Neuronal stem cell (in vitro differentiated cells): ENCODE measurements around the gene WFDC12.
A peak's percentile ranks its signal among the peaks of the same experiment; 100 is the strongest.

Experiments used
- DNase-seq: peaks from one replicate; pipeline ENCODE4 v3.0.0-alpha.2; 2013; ENCODE audit warnings: low spot score
- H2AFZ ChIP-seq: one replicate; pipeline ENCODE4 v1.6.1; 2013; ENCODE audit warnings: mild to moderate bottlenecking, low read length, inconsistent platforms
- H2AK5ac ChIP-seq: 2 replicates; pipeline ENCODE4 v1.6.1; 2013; ENCODE audit warnings: low read depth, mild to moderate bottlenecking, inconsistent platforms, low read length, moderate library complexity, mixed read lengths
- H2BK120ac ChIP-seq: 2 replicates; pipeline ENCODE4 v1.6.1; 2013; ENCODE audit warnings: low read depth, mild to moderate bottlenecking, inconsistent platforms, low read length, moderate library complexity, mixed read lengths
- H2BK12ac ChIP-seq: one replicate; pipeline ENCODE4 v1.6.1; 2013; ENCODE audit warnings: low read length, inconsistent platforms
- H2BK15ac ChIP-seq: 2 replicates; pipeline ENCODE4 v1.6.1; 2013; ENCODE audit warnings: mild to moderate bottlenecking, low read length, inconsistent platforms, mixed read lengths
- H2BK5ac ChIP-seq: one replicate; pipeline ENCODE4 v1.6.1; 2013; ENCODE audit warnings: inconsistent platforms, mild to moderate bottlenecking, low read length, moderate library complexity
- H3K14ac ChIP-seq: one replicate; pipeline ENCODE4 v1.6.1; 2013; ENCODE audit warnings: low read length, inconsistent platforms
- H3K18ac ChIP-seq: 2 replicates; pipeline ENCODE4 v1.6.1; 2013; ENCODE audit warnings: low read length, inconsistent platforms
- H3K23ac ChIP-seq: 2 replicates; pipeline ENCODE4 v1.6.1; 2013; ENCODE audit warnings: low read depth, mild to moderate bottlenecking, mixed read lengths, low read length, inconsistent platforms; ENCODE audit not compliant: poor library complexity
- H3K27ac ChIP-seq: replicated peaks from 3 replicates; pipeline ENCODE4 v1.5.1; 2013; ENCODE audit warnings: low read length, inconsistent platforms
- H3K27me3 ChIP-seq, 3 experiments: 2 replicates each; pipeline ENCODE4 v1.6.1; 2013; ENCODE audit warnings: low read length in 3 of 3, mild to moderate bottlenecking in 2 of 3, inconsistent platforms in 1 of 3, low read depth in 1 of 3, mixed read lengths in 1 of 3, moderate library complexity in 1 of 3; ENCODE audit not compliant: control insufficient read depth in 3 of 3, insufficient read depth in 3 of 3
- H3K36me3 ChIP-seq, 2 donors: replicated peaks in 1 of 2; 2 replicates each; pipeline ENCODE4 v1.6.1; 2013; ENCODE audit warnings: low read length in 2 of 2; ENCODE audit not compliant: control insufficient read depth in 2 of 2, insufficient read depth in 2 of 2
- H3K4ac ChIP-seq: 2 replicates; pipeline ENCODE4 v1.6.1; 2013; ENCODE audit warnings: inconsistent platforms, mild to moderate bottlenecking, low read length, moderate library complexity
- H3K4me1 ChIP-seq, 2 donors: 1 replicate in 1 of 2; 2 replicates in 1 of 2; pipeline ENCODE4 v1.6.1; 2013; ENCODE audit warnings: low read length in 2 of 2, low read depth in 1 of 2; ENCODE audit not compliant: control insufficient read depth in 2 of 2, insufficient read depth in 1 of 2
- H3K4me2 ChIP-seq: one replicate; pipeline ENCODE4 v1.6.1; 2013; ENCODE audit warnings: mild to moderate bottlenecking, low read length, inconsistent platforms; ENCODE audit not compliant: insufficient read depth, poor library complexity, severe bottlenecking
- H3K4me3 ChIP-seq, 2 donors: 2 replicates each; pipeline ENCODE4 v1.5.1; 2013; ENCODE audit warnings: low read length in 2 of 2, mild to moderate bottlenecking in 2 of 2, inconsistent platforms in 1 of 2, moderate library complexity in 1 of 2
- H3K79me1 ChIP-seq: one replicate; pipeline ENCODE4 v1.6.1; 2013; ENCODE audit warnings: low read depth, mild to moderate bottlenecking, inconsistent platforms, low read length, moderate library complexity
- H3K9ac ChIP-seq: one replicate; pipeline ENCODE4 v1.6.1; 2013; ENCODE audit warnings: mild to moderate bottlenecking, low read depth, low read length, inconsistent platforms; ENCODE audit not compliant: poor library complexity
- H3K9me3 ChIP-seq, 2 donors: replicated peaks in 1 of 2; 2 replicates each; pipeline versions ENCODE3 to v1.6.1; 2013; ENCODE audit warnings: low read length in 2 of 2, mild to moderate bottlenecking in 2 of 2, inconsistent platforms in 1 of 2, low read depth in 1 of 2, mixed read lengths in 1 of 2, moderate library complexity in 1 of 2; ENCODE audit not compliant: control insufficient read depth in 2 of 2, insufficient read depth in 1 of 2
- H4K8ac ChIP-seq: one replicate; pipeline ENCODE4 v1.6.1; 2013; ENCODE audit warnings: low read depth, mild to moderate bottlenecking, inconsistent platforms, low read length, moderate library complexity
- H4K91ac ChIP-seq: one replicate; pipeline ENCODE4 v1.6.1; 2013; ENCODE audit warnings: low read length, low read depth, mild to moderate bottlenecking, inconsistent platforms; ENCODE audit not compliant: poor library complexity
- WGBS, 2 donors: extraction: QIAGEN DNeasy Blood & Tissue Kit; methylation state at CpG; one replicate each; pipeline ENCODE4 v1.1.7; 2013; ENCODE audit warnings: missing lambda C conversion rate in 2 of 2, mixed read lengths in 1 of 2; ENCODE audit not compliant: insufficient read length in 2 of 2, insufficient replicate concordance in 1 of 2; ENCODE audit errors: extremely low coverage in 2 of 2; 5-methylcytosine and 5-hydroxymethylcytosine counted together

WFDC12 gene

GRCh38 chr20:45113865-45114264 is 10.4 kb downstream of the WFDC12 start:
- H2BK5ac ChIP-seq = no peak overlapping the region
- H3K27me3 ChIP-seq = peaks cover 0 to 32% (median 0%) of the 10 kb centered on the region in 3 experiments
- WGBS, 2 donors = no CpG with 5 or more reads among the region's 3 CpGs

GRCh38 chr20:45112754-45113153 is 11.5 kb downstream of the WFDC12 start:
- Histone ChIP-seq H2AK5ac (no peak overlapping the region), H3K79me1 (no peaks in the 10 kb centered on the region), H3K4me1 (peaks cover 0 to 1% of the 10 kb centered on the region in 2 donors), H3K4me2 (no peak overlapping the region), H3K4me3 (no peak overlapping the region), H2BK120ac (no peak overlapping the region), H3K36me3 (no peaks in the 10 kb centered on the region), H2BK15ac (no peak overlapping the region), H3K9ac (no peak overlapping the region), H4K91ac (no peak overlapping the region), H3K18ac (no peak overlapping the region), H3K27ac (no peak overlapping the region), H3K14ac (no peak overlapping the region), H3K27me3 (peaks cover 0 to 28% (median 0%) of the 10 kb centered on the region in 3 experiments), H3K23ac (no peak overlapping the region), H4K8ac (no peak overlapping the region), H3K9me3 (no peaks in the 10 kb centered on the region), H3K4ac (no peak overlapping the region), H2BK12ac (no peak overlapping the region), H2BK5ac (no peak overlapping the region), H2AFZ (no peak overlapping the region)
- DNase-seq = no peak

More at GRCh38 chr20:45113865-45114264, 10.4 kb downstream of the WFDC12 start:
- Histone ChIP-seq H3K9me3 (no peaks in the 10 kb centered on the region), H2AK5ac (no peak overlapping the region), H3K23ac (no peak overlapping the region), H3K14ac (no peak overlapping the region), H4K8ac (no peak overlapping the region), H3K36me3 (no peaks in the 10 kb centered on the region), H2BK15ac (no peak overlapping the region), H3K18ac (no peak overlapping the region), H3K9ac (no peak overlapping the region), H3K4ac (no peak overlapping the region), H4K91ac (no peak overlapping the region), H3K4me2 (no peak overlapping the region), H3K4me1 (peaks cover 0 to 1% of the 10 kb centered on the region in 2 donors), H2BK12ac (no peak overlapping the region), H2AFZ (no peak overlapping the region), H3K79me1 (no peaks in the 10 kb centered on the region), H3K4me3 (peak overlapping the region in 1 of 2 donors; percentile 3), H2BK120ac (no peak overlapping the region), H3K27ac (no peak overlapping the region)
- no peak for DNase-seq

DNA sequence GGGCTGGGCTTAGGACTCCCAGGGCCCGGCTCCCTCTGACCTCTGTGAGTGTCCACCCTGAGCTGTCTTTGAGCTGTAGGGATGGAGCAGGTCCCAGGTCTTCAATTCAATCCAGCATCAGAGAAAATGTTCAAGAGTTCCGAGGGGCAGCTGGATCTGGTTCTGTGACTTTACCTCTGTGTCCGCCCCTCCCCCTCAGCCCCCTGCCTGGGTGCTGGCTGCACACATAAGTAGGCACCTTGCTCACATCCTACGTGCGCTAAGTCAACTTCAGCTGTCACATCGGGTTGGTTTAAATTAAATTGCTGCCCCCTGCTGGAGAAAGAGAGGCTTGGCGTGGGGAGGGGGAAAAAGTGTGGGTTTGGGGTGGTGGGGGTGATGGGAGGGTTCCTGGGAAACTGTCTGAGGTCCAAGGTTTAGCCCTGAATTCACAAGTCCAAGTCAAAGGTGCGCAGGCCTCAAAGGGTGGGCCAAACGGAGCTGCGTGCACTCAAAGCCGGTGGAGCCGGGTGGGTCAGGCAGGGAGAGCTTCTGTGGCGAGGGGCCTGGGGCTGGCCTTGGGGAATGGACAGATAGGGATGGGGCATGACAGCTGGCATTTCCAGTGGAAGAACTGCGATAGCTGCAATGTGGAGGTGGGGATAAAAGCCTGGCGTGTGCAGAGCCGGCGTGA is 12.3 kb downstream of the WFDC12 start:
- Histone ChIP-seq H2BK15ac (no peak overlapping the region), H3K4me3 (no peak overlapping the region), H2AFZ (no peak overlapping the region), H3K4me2 (no peak overlapping the region), H3K4ac (peak overlapping the region; percentile 85), H3K4me1 (peaks cover 0 to 1% of the 10 kb centered on the region in 2 donors), H2BK5ac (no peak overlapping the region), H3K36me3 (no peaks in the 10 kb centered on the region), H3K9ac (no peak overlapping the region), H3K27ac (no peak overlapping the region), H3K27me3 (peaks cover 0 to 27% (median 0%) of the 10 kb centered on the region in 3 experiments), H3K9me3 (no peaks in the 10 kb centered on the region), H3K23ac (no peak overlapping the region), H3K14ac (no peak overlapping the region), H4K91ac (no peak overlapping the region), H2BK12ac (no peak overlapping the region), H2BK120ac (no peak overlapping the region), H2AK5ac (peak overlapping the region; percentile 40), H4K8ac (peak overlapping the region; percentile 87), H3K79me1 (no peaks in the 10 kb centered on the region), H3K18ac (peak overlapping the region; percentile 33)
- no peak for DNase-seq
- WGBS, 2 donors = no CpG with 5 or more reads among the region's 17 CpGs

DNA sequence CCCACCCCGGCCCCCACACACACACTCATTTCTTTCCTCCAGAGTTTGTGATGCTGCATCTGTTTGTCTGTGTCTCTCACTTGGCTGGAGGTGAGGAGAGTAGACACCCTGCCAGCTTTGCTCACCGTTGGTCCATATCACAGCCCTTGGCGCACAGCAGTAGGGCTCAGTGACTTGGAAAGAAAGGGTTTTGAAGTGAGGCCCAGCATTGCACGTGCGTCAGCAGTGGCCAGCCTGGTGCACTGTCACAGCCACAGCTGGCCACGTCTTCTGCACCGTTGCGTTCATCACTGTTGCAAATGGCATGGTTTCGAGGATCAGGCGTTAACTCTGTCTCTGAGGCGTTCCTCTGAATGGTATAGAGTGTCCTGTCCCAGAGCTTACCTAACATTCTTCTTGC is 13.0 kb downstream of the WFDC12 start:
- no peaks in the 10 kb centered on the region for H3K9me3 ChIP-seq
- no peak overlapping the region for H3K4ac ChIP-seq
- H4K8ac ChIP-seq = no peak overlapping the region
- no peaks in the 10 kb centered on the region for H3K79me1 ChIP-seq
- H3K4me1 ChIP-seq = peaks cover 0 to 1% of the 10 kb centered on the region in 2 donors
- H2BK5ac ChIP-seq = no peak overlapping the region
- no peak overlapping the region for H3K14ac ChIP-seq
- H2BK120ac ChIP-seq = no peak overlapping the region
- no peak overlapping the region for H4K91ac ChIP-seq
- H2BK12ac ChIP-seq = no peak overlapping the region
- no peak for DNase-seq
- H3K4me3 ChIP-seq = no peak overlapping the region
- no peak overlapping the region for H3K23ac ChIP-seq
- no CpG with 5 or more reads among the region's 11 CpGs for WGBS, 2 donors
- H2AK5ac ChIP-seq = no peak overlapping the region
- no peak overlapping the region for H2AFZ ChIP-seq
- no peak overlapping the region for H3K4me2 ChIP-seq
- no peak overlapping the region for H3K18ac ChIP-seq
- no peaks in the 10 kb centered on the region for H3K36me3 ChIP-seq
- H3K27me3 ChIP-seq = peaks cover 0 to 27% (median 0%) of the 10 kb centered on the region in 3 experiments
- no peak overlapping the region for H2BK15ac ChIP-seq
- no peak overlapping the region for H3K9ac ChIP-seq
- H3K27ac ChIP-seq = no peak overlapping the region
